ENCODE measurements around the gene DLX1. TPM values are rescaled to one million over a fixed set of nuclear protein-coding genes. Genes with fewer than 3 reads are reported as not detected.

DLX1 gene
- total and polyA plus RNA-seq, 2 of the 8 experiments (the other 6 are each of a cell fraction or from before 2014, with no cell fraction given): 0.11 TPM; not detected in 1

DNA sequence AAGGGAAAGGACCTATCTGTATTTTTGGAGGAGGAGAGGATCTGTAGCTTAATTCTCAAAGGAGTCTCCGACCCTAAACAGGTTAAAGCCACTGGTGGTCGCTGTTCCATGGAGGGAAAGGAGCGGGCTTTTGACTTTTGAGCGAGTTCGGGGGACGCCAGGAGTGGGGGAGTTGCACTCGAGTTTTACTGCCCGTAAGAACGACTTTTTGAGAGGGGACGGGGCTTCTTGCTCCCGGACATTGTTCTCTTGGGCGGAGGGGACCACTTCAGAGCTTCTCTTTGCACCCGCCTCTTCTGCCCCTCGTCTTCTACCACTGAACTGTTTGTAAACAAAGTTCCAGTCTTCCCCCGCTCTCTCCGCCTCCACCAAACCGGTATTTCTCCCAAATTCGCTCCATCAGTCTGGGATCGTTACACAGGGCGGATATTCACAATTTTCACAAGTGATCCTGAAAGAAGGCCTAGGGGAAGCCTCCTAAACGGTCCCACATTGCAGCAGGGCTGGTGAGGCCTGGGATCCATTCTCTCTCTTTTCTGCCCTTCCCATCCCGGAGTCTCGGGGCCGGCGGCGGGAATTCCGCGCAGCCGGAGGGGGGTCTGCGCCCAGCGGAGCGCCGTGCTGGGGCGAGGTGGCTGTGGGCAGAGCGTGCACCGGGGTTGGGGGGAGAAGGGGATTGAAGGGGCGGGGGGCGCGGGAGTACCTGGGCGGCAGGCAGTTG, 10.8 kb downstream of the DLX1 start:
- FAIRE-seq (no peak), DNase-seq (ENCODE audit: low read depth in 1 of 2, low spot score in 2 of 2) (peak in 1 of 2 experiments; percentile 72)
- H4K5ac ChIP-seq (ENCODE audit: insufficient read length, low read depth, low read length): no peak overlapping the region
- no peak overlapping the region for H2AFZ ChIP-seq (ENCODE audit: low read length)
- POLR2A ChIA-PET (ENCODE audit: partially characterized antibody): interaction anchor here (1.2 to 16.0 kb wide), 3 partner anchors 9 to 13 kb away, joined by 3 to 184 read pairs (median 8); partner anchors contain the start of gene DLX1
- TF ChIP-seq, protein P1, sequence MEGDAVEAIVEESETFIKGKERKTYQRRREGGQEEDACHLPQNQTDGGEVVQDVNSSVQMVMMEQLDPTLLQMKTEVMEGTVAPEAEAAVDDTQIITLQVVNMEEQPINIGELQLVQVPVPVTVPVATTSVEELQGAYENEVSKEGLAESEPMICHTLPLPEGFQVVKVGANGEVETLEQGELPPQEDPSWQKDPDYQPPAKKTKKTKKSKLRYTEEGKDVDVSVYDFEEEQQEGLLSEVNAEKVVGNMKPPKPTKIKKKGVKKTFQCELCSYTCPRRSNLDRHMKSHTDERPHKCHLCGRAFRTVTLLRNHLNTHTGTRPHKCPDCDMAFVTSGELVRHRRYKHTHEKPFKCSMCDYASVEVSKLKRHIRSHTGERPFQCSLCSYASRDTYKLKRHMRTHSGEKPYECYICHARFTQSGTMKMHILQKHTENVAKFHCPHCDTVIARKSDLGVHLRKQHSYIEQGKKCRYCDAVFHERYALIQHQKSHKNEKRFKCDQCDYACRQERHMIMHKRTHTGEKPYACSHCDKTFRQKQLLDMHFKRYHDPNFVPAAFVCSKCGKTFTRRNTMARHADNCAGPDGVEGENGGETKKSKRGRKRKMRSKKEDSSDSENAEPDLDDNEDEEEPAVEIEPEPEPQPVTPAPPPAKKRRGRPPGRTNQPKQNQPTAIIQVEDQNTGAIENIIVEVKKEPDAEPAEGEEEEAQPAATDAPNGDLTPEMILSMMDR (IDR thresholded peaks at IDR 0.05; ENCODE audit: control extremely low read depth in 1 of 3, insufficient read depth in 1 of 3, low read depth in 1 of 3, low read length in 3 of 3): peak in 2 of 3 experiments; percentile 9 to 31; a peak in 1 of 4 replicates
- no peak for TF ChIP-seq KDM4A (IDR thresholded peaks at IDR 0.05; ENCODE audit: low read depth, low read length, severe bottlenecking)
- peak; percentile 48 for TF ChIP-seq EZH2 (IDR thresholded peaks at IDR 0.05; ENCODE audit: low read depth, low read length, severe bottlenecking)
- H4K91ac ChIP-seq (replicated peaks; ENCODE audit: insufficient read length, low read length): no peak overlapping the region
- H3K56ac ChIP-seq (replicated peaks; ENCODE audit: insufficient read length, low read depth, low read length): no peak overlapping the region
- peaks cover 90 to 100% (median 96%) of the 10 kb centered on the region in 4 experiments for H3K27me3 ChIP-seq (replicated peaks in 1 of 4; ENCODE audit: control insufficient read depth in 3 of 4, extremely low read depth in 1 of 4, insufficient read depth in 3 of 4, low read length in 3 of 4)
- H3K4me3 ChIP-seq (ENCODE audit: extremely low read depth in 1 of 4, insufficient read depth in 2 of 4, low read depth in 3 of 4, low read length in 4 of 4): peak overlapping the region; percentile 16 to 57 (median 28); a peak in 7 of 8 replicates
- H3K79me2 ChIP-seq (ENCODE audit: control insufficient read depth in 1 of 2, insufficient read depth in 2 of 2, low read length in 2 of 2): no peaks in the 10 kb centered on the region
- H3K4ac ChIP-seq (replicated peaks; ENCODE audit: insufficient read length, low read depth, low read length): no peak overlapping the region
- H2BK5ac ChIP-seq (ENCODE audit: low read depth, low read length): no peak overlapping the region
- H2BK20ac ChIP-seq (ENCODE audit: low read length): no peak overlapping the region; the same call in 1 of the 2 replicates
- H3K4me2 ChIP-seq (ENCODE audit: insufficient read depth in 1 of 2, low read depth in 2 of 2, low read length in 2 of 2): peak overlapping the region; percentile 70 to 97
- no peaks in the 10 kb centered on the region for H3K79me1 ChIP-seq (ENCODE audit: low read depth, low read length)
- H3K23me2 ChIP-seq (ENCODE audit: low read depth, low read length): peaks cover 13% of the 10 kb centered on the region; the same call in 1 of the 2 replicates
- peaks cover 0 to 11% (median 0%) of the 10 kb centered on the region in 4 experiments; a peak in 1 of 8 replicates for H3K36me3 ChIP-seq (ENCODE audit: control insufficient read depth in 2 of 4, insufficient read depth in 4 of 4, low read length in 3 of 4)
- no peak overlapping the region; a peak in 1 of 7 replicates for H3K9ac ChIP-seq (replicated peaks in 1 of 4; ENCODE audit: extremely low read depth in 1 of 4, low read depth in 3 of 4, low read length in 3 of 4)
- H3K4me1 ChIP-seq (replicated peaks in 1 of 4; ENCODE audit: control insufficient read depth in 3 of 4, insufficient read depth in 4 of 4, low read length in 3 of 4): peaks cover 5 to 40% (median 23%) of the 10 kb centered on the region in 4 experiments
- H4K20me1 ChIP-seq (replicated peaks in 1 of 2; ENCODE audit: control insufficient read depth in 1 of 2, insufficient read depth in 2 of 2, low read length in 2 of 2): peaks cover 16 to 25% of the 10 kb centered on the region in 2 experiments
- peak overlapping the region; percentile 29; the same call in 1 of the 2 replicates for H4K8ac ChIP-seq (ENCODE audit: extremely low read depth, insufficient read depth, low read length)
- H3K27ac ChIP-seq (ENCODE audit: low read depth, low read length): no peak overlapping the region
- H3K14ac ChIP-seq (ENCODE audit: insufficient read length): no peak overlapping the region
- CTCF ChIA-PET (ENCODE audit: partially characterized antibody): interaction anchor here (0.6 to 12.4 kb wide), 6 partner anchors 7 to 499 kb away, joined by 3 to 198 read pairs (median 4); partner anchors contain the start of genes DLX1 and DLX2
- no peak overlapping the region for H2BK12ac ChIP-seq (ENCODE audit: low read depth, low read length)
- no peak overlapping the region for H2BK120ac ChIP-seq (replicated peaks; ENCODE audit: low read depth, low read length)
- H3K23ac ChIP-seq (ENCODE audit: insufficient read length): no peak overlapping the region
- WGBS, 2 experiments (ENCODE audit: extremely low coverage in 1 of 2, insufficient coverage in 1 of 2, insufficient read length in 1 of 2, insufficient replicate concordance in 2 of 2, low coverage in 1 of 2, low lambda C conversion rate in 2 of 2, missing lambda C conversion rate in 1 of 2): 3% methylated on average over 36 of the region's 40 CpGs; no CpG with 5 or more reads in 1 of the 2 experiments
- no peaks in the 10 kb centered on the region for H3K9me3 ChIP-seq (ENCODE audit: insufficient read depth in 2 of 2, low read depth in 1 of 2, low read length in 1 of 2)
- H2BK15ac ChIP-seq (ENCODE audit: low read length): no peak overlapping the region
- no peak overlapping the region; the same call in 1 of the 2 replicates for H3K18ac ChIP-seq (ENCODE audit: extremely low read depth, low read length)
- H2AK5ac ChIP-seq (ENCODE audit: low read depth, low read length): 0 out of 2 replicates have a peak overlapping the region, but pooled peaks have one; percentile 57

Measured in H1 (cell line).